ENCODE data around the gene ANKLE1.

ANKLE1 gene

DNA sequence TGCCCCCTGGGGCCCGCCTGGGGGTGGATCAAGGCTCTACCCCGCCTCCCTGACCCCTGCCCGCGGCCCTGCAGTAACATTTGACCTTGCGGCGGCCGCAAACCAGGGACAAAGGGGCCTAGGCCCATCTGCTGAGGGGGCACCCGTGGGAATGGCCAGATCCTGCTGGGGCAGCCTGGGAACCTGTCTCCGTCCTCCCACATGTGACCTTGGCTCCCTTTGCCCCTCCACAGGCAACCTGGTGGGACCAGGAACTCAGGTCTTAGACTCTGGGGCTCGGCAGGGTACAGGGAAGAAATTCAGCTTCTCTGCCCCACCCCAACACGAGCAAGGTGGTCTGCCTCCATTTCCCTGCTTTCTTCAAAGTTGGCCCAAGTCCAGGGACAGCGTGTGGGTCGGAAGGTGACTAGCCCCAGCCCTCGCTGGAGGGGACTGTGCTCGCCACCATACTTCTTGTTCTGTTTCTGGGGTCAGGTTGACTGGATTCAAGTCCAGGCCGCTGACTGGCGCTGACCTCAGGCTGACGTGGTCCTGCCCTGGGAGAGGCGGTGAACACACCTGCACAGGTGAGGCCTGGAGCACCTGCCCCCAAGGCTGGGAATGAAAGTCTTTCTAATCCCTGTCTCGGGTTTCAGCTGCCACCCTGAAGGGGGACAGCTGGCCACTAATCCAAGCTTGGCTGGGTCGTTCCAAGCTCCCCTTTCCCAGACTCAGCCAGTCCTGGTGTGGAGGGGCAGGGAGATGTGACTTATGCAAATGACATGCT lies 33.5 kb upstream of the ANKLE1 start:
- no peak for DNase-seq (ENCODE audit: extremely low spot score)
- TF ChIP-seq, protein P1, sequence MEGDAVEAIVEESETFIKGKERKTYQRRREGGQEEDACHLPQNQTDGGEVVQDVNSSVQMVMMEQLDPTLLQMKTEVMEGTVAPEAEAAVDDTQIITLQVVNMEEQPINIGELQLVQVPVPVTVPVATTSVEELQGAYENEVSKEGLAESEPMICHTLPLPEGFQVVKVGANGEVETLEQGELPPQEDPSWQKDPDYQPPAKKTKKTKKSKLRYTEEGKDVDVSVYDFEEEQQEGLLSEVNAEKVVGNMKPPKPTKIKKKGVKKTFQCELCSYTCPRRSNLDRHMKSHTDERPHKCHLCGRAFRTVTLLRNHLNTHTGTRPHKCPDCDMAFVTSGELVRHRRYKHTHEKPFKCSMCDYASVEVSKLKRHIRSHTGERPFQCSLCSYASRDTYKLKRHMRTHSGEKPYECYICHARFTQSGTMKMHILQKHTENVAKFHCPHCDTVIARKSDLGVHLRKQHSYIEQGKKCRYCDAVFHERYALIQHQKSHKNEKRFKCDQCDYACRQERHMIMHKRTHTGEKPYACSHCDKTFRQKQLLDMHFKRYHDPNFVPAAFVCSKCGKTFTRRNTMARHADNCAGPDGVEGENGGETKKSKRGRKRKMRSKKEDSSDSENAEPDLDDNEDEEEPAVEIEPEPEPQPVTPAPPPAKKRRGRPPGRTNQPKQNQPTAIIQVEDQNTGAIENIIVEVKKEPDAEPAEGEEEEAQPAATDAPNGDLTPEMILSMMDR (IDR thresholded peaks at IDR 0.05; ENCODE audit: control extremely low read depth, extremely low read depth, low read depth, missing control alignments) = no peak
- ChIA-PET POLR2A (no interaction called here), CTCF (interaction anchor here (1.0 to 6.0 kb wide), 3 partner anchors 12 to 35 kb away, joined by 3 to 55 read pairs (median 7); no protein-coding TSS in a partner anchor)

DNA sequence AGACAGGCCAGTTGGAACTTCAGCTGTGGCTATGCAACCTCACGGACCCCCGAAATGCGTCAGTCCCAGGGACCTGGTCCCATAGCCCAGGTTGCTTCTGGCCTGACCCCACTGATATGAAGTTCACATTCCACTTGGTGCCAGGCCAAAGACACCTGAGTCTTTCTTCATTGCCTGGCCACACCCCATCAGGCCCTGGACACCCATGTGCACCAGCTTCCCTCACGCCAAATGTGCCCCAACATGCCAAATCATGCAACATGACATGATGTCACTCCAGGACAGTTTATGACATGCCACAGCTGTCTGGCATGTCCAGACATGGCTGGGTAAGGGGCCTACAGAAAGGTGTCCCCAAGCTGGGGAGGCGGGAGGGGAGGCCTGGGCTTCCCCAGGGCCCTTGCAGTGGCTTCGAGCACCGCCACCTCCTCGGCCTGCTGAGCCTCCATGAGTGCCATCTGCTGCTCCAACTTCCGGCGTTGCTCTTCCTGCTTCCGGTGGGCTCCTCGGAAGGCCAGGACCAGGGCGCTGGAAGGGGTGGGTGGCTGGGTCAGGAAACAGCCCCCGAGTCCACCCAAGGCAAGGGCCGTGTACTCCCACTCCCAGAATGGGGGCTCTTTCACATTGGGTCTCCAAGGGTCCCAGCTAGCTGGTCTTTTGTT lies 31.7 kb upstream of the ANKLE1 start:
- TF ChIP-seq, protein P1 (IDR thresholded peaks at IDR 0.05; ENCODE audit: control extremely low read depth, extremely low read depth, low read depth, missing control alignments) = no peak
- CTCF ChIA-PET = interaction anchor here (1.1 to 6.0 kb wide), 3 partner anchors 11 to 14 kb away, joined by 3 to 55 read pairs (median 4); no protein-coding TSS in a partner anchor
- POLR2A ChIA-PET = no interaction called here
- no peak for DNase-seq (ENCODE audit: extremely low spot score)

DNA sequence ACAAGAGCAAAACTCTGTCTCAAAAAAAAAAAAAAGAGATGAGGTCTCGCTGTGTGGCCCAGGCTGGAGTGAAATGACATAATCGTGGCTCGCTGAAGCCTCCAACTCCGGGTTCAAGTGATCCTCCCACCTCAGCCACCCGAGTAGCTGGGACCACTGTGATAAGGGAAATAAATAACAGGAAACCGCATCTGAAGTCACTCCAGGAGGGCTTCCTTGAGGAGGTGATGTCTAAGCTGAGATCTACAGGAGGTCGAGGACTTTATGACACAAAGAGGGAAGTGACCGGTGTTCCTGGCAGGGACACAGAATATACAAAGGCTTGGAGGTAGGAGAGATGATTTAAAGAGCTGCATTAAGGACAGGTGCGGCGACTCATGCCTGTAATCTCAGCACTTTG lies 27.1 kb upstream of the ANKLE1 start:
- TF ChIP-seq, protein P1 (IDR thresholded peaks at IDR 0.05; ENCODE audit: control extremely low read depth, extremely low read depth, low read depth, missing control alignments) = no peak
- CTCF ChIA-PET = interaction anchor here (0.8 to 2.5 kb wide), 4 partner anchors 10 to 40 kb away, joined by 3 to 13 read pairs (median 6); partner anchors contain the start of gene USHBP1
- no peak for DNase-seq (ENCODE audit: extremely low spot score)
- POLR2A ChIA-PET = no interaction called here

DNA sequence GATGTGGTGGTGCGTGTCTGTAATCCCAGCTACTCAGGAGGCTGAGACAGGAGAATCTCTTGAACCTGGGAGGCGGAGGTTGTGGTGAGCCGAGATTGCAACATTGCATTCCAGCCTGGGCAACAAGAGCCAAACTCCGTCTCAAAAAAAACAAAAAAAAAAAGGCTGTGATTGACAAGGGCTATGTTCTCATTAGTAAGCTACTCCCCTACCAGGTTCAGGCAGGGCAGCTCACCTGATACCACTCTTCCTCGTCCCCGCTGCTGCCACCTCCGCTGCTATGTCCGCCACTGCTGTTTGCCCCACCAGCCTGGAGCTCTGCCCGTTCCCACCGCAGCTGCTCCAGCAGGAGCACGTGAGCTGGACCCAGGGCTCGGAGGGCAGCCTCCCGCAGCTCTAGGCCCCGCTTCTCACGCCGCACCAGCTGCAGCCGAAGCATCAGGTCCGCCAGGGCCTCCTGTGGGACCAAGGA lies 26.5 kb upstream of the ANKLE1 start:
- ChIA-PET CTCF (interaction anchor here (0.8 to 2.5 kb wide), 5 partner anchors 9 to 131 kb away, joined by 3 to 13 read pairs (median 4); partner anchors contain the start of gene USHBP1), POLR2A (interaction anchor here (0.6 kb wide), 1 partner anchor 14 kb away, joined by 4 read pairs; no protein-coding TSS in a partner anchor)
- DNase-seq (ENCODE audit: extremely low spot score) = no peak
- TF ChIP-seq, protein P1 (IDR thresholded peaks at IDR 0.05; ENCODE audit: control extremely low read depth, extremely low read depth, low read depth, missing control alignments) = no peak

DNA sequence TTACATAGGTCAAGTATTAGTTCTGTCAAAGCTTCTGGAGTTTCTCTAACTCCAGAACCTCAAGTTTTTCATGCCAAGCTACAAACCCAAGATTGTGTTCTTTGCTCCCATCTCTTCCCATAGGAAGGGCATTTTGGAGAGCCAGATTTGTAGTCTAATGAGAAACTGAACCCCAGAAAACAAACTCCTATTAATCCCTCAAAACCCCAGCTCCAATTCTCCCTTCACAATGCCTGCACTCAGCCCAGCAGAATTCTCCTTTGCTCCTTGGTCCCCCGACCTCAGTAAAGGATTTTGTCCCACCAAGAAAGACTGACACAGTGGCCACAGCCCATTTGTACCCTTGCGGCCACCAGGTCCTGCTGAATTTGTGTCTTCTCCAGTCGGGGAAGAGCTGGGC lies 25.6 kb upstream of the ANKLE1 start:
- POLR2A ChIA-PET = no interaction called here
- no peak for DNase-seq (ENCODE audit: extremely low spot score)
- TF ChIP-seq, protein P1 (IDR thresholded peaks at IDR 0.05; ENCODE audit: control extremely low read depth, extremely low read depth, low read depth, missing control alignments) = no peak
- CTCF ChIA-PET = interaction anchor here (0.7 to 2.5 kb wide), 6 partner anchors 9 to 189 kb away, joined by 3 to 13 read pairs (median 4); partner anchors contain the start of gene USHBP1

DNA sequence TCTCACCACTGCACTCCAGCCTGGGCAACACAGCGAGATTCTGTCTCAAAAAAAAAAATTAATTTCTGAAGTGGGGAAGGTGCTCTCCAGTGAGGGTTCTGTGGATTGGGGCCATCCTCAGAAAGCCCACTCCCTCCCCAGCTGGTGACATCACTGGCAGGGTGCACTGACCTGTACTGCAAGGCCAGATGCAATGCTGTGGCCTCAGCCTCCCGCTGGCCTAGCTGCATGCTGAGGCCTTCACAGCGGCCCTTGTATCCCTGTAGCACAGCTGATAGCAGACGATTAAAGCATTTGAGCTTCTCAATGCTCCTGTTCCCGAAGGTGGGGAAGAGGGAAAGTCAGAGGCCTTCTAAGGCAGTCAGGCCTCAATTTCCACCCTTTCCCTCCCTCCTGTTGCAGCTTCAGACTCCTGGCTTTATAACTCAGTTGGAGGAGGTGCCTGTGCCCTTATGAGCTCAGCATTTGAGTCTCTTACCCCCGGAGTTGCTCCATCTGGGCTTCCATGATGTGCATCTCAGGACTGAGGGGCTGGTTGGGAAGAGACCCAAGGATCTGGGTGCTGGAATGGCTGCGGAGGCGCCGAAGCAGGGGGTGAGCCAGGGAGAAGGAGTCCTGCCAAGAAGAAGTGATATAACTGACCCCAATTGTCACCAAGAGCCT lies 22.5 kb upstream of the ANKLE1 start:
- TF ChIP-seq, protein P1 (IDR thresholded peaks at IDR 0.05; ENCODE audit: control extremely low read depth, extremely low read depth, low read depth, missing control alignments) = no peak
- ChIA-PET POLR2A (no interaction called here), CTCF (interaction anchor here (1.0 to 5.2 kb wide), 14 partner anchors 8 to 207 kb away, joined by 3 to 55 read pairs (median 9); partner anchors contain the start of genes ANKLE1, BABAM1, MRPL34 and USE1)
- DNase-seq (ENCODE audit: extremely low spot score) = no peak
